Measurements from ENCODE around the gene XXYLT1. TPM values are rescaled to one million over a fixed set of nuclear protein-coding genes. Genes with fewer than 3 reads are reported as not detected.
"Not testable (repeated sequence)": the region's sequence is repeated elsewhere in the genome, so short reads cannot be mapped to it uniquely, and the experiment has no call there.

The XXYLT1 gene
- total and polyA plus RNA-seq, 12 donors: 6.2 to 14.6 (median 9.3) TPM

DNA sequence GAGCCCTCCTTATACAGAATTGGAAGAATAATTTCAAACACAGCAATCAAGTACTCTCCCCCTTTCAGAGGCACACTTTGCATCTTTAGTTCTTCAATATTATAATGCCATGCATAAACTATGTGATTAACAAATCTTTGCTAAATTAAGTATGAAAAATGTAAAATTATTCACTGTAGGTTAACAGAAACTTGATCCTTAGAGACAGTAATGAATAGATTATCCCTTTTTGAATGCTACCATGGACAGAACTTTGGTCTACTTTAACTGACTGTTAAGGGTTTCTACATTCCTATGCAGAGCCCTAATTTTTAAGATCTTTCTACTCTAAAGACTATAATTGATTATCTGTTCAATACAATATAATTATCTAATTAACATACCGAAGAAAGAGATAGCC lies 25.7 kb upstream of the XXYLT1 start:
- H3K36me3 ChIP-seq (replicated peaks in 1 of 2): peaks cover 0 to 34% of the 10 kb centered on the region in 2 donors
- no peak overlapping the region for H3K4me3 ChIP-seq
- WGBS, 4 donors: 90 to 100% (median 98%) methylated on average over 1 of the region's 1 CpG
- H3K27me3 ChIP-seq: no peaks in the 10 kb centered on the region
- TF ChIP-seq POLR2A (IDR thresholded peaks at IDR 0.05): no peak
- no peak for DNase-seq
- H3K4me1 ChIP-seq (replicated peaks in 1 of 2): no peaks in the 10 kb centered on the region
- H3K9me3 ChIP-seq (replicated peaks in 1 of 3): no peaks in the 10 kb centered on the region
- H3K27ac ChIP-seq: no peak overlapping the region
- intact Hi-C loops (cut with DNase I): no loop called here

DNA sequence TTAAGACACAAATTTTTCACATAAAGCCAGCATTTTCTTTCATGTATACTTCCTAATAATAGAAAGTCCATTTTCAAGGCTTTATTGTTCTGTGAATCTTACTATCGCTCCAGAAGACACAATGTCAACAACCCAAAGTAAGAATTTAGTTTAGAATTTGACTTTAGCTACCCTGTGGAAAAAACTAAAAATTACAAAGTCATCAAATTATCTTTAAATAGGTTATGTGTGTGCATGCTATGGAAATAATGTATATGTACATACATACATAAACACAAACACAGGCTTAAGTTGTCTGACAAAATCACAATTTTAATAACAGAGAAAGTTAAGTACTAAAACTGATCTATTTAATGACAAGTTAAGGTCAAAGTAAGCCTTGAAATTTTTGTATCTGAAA lies 20.2 kb upstream of the XXYLT1 start:
- no peak for DNase-seq
- H3K4me3 ChIP-seq: no peak overlapping the region

DNA sequence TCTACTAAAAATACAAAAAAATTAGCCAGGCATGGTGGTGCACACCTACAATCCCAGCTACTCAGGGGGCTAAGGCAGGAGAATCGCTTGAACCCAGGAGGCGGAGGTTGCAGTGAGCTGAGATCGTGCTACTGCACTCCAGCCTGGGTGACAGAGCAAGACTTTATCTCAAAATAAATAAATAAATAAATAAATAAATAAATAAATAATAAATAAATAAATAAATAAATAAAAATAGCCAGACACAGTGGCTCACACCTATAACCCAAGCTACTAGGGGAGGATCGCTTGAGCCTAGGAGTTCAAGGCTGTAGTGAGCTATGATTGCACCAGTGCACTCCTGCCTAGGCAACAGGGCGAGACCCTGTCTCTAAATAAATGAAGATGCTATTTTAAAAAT lies 19.7 kb upstream of the XXYLT1 start:
- H3K27me3 ChIP-seq; H3K4me1 ChIP-seq (replicated peaks in 1 of 2); DNase-seq; H3K9me3 ChIP-seq (replicated peaks in 1 of 3); H3K4me3 ChIP-seq; intact Hi-C loops (cut with DNase I); H3K27ac ChIP-seq: not testable (repeated sequence)
- peaks cover 0 to 52% of the 10 kb centered on the region in 2 donors for H3K36me3 ChIP-seq (replicated peaks in 1 of 2)
- 89 to 98% (median 95%) methylated on average over 5 of the region's 5 CpGs for WGBS, 4 donors

More for the DNA sequence above, 20.2 kb upstream of the XXYLT1 start:
- WGBS, 4 donors: 89 to 100% (median 93%) methylated on average over 1 of the region's 1 CpG
- Histone ChIP-seq H3K27me3 (no peaks in the 10 kb centered on the region), H3K9me3 (replicated peaks in 1 of 3) (no peaks in the 10 kb centered on the region), H3K4me1 (replicated peaks in 1 of 2) (no peaks in the 10 kb centered on the region), H3K36me3 (replicated peaks in 1 of 2) (peaks cover 0 to 47% of the 10 kb centered on the region in 2 donors), H3K27ac (no peak overlapping the region)
- no peak for TF ChIP-seq POLR2A (IDR thresholded peaks at IDR 0.05)
- TF ChIP-seq, protein P1, sequence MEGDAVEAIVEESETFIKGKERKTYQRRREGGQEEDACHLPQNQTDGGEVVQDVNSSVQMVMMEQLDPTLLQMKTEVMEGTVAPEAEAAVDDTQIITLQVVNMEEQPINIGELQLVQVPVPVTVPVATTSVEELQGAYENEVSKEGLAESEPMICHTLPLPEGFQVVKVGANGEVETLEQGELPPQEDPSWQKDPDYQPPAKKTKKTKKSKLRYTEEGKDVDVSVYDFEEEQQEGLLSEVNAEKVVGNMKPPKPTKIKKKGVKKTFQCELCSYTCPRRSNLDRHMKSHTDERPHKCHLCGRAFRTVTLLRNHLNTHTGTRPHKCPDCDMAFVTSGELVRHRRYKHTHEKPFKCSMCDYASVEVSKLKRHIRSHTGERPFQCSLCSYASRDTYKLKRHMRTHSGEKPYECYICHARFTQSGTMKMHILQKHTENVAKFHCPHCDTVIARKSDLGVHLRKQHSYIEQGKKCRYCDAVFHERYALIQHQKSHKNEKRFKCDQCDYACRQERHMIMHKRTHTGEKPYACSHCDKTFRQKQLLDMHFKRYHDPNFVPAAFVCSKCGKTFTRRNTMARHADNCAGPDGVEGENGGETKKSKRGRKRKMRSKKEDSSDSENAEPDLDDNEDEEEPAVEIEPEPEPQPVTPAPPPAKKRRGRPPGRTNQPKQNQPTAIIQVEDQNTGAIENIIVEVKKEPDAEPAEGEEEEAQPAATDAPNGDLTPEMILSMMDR (IDR thresholded peaks at IDR 0.05): no peak
- intact Hi-C loops (cut with DNase I): no loop called here

DNA sequence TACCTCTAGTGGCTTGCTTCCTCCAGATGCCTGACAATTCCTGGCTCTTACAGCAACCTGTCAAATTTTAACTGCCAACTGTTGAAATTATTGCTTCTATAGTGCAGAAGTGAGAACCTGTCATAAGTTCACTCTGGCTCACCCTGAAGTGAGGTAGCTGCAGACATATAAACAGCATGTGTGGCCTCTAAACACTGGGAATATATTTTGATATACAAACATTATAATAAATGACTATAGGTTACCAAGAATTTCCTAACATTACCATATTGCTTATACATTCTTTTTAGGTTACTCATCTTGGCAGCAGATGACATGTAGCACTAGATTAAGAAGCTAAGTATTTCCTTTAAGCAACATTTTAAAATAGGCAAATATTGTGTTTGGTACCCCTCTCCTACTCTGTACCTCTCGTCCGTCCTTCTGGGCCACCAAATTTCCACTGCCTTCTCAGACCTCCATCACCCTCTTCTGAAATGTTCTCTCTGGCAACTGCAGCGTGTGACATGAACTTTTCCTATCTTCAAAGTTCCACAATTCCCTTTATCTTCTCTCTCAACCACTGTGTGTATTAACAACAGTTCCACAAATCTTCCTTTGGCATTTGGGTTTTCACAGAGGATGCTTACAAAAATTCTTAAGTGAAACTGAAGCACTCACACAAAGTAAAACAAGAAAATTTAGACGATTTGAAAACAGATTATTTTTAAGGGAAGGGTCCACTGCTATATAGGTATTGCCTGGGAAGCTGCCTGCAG lies 15.3 kb upstream of the XXYLT1 start:
- Histone ChIP-seq H3K36me3 (replicated peaks in 1 of 2) (peaks cover 0 to 53% of the 10 kb centered on the region in 2 donors), H3K9me3 (replicated peaks in 1 of 3) (no peaks in the 10 kb centered on the region), H3K4me3 (no peak overlapping the region), H3K27ac (no peak overlapping the region), H3K27me3 (no peaks in the 10 kb centered on the region), H3K4me1 (replicated peaks in 1 of 2) (no peaks in the 10 kb centered on the region)
- 58 to 64% (median 61%) methylated on average over 4 of the region's 4 CpGs for WGBS, 4 donors
- no peak for DNase-seq
- intact Hi-C loops (cut with DNase I): no loop called here
- TF ChIP-seq POLR2A (IDR thresholded peaks at IDR 0.05): no peak
- TF ChIP-seq, protein P1 (IDR thresholded peaks at IDR 0.05): no peak

DNA sequence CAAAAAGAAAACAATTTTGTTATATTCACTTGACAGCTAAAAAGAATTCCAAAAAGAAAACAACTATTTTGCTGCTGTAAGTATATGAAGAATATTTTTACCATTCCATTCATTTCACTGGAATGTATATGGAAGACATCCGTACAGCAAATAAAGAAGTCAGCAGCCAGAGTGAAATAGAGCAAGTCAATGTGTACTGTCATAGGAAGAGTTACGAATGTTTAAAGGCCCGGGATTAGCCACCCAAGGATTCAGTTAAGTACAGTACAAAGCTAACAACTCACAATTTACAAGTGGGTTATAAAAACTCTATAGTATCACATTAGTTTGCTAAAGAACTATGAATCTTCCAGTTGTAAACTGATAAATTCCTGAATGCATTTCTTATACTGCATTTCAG lies 14.4 kb upstream of the XXYLT1 start:
- TF ChIP-seq, protein P1 (IDR thresholded peaks at IDR 0.05): no peak
- TF ChIP-seq POLR2A (IDR thresholded peaks at IDR 0.05): no peak
- Histone ChIP-seq H3K4me1 (replicated peaks in 1 of 2) (no peaks in the 10 kb centered on the region), H3K4me3 (no peak overlapping the region), H3K27ac (no peak overlapping the region), H3K9me3 (replicated peaks in 1 of 3) (no peaks in the 10 kb centered on the region), H3K27me3 (no peaks in the 10 kb centered on the region), H3K36me3 (replicated peaks in 1 of 2) (peaks cover 0 to 53% of the 10 kb centered on the region in 2 donors)
- 90 to 95% (median 93%) methylated on average over 3 of the region's 3 CpGs for WGBS, 4 donors
- no peak for DNase-seq
- intact Hi-C loops (cut with DNase I): no loop called here

All from adrenal gland (tissue), 12 donors.